ENCODE results near the gene RBSN. TPM values are rescaled to one million over a fixed set of nuclear protein-coding genes. Genes with fewer than 3 reads are reported as not detected.

Gene RBSN
- polyA plus RNA-seq, 3 donors from 2014 or later: 3.6 to 16.3 (median 11.1) TPM

- DNase-seq: peak in 1 of 3 donors; percentile 10
- H3K4me1 Mint-ChIP-seq: peaks cover 26% of the 10 kb centered on the region in 2 donors
These were observed 34.6 kb downstream of the RBSN start for GRCh38 chr3:15064299-15064834.

GRCh38 chr3:15063656-15064286 lies 35.2 kb downstream of the RBSN start:
- H3K4me1 Mint-ChIP-seq: peaks cover 26% of the 10 kb centered on the region in 2 donors
- H3K9me3 Mint-ChIP-seq: no peaks in the 10 kb centered on the region
- DNase-seq: no peak
- H3K27ac Mint-ChIP-seq: peak overlapping the region; percentile 53 to 90 (median 82)
- no peaks in the 10 kb centered on the region for H3K36me3 Mint-ChIP-seq
- no peaks in the 10 kb centered on the region for H3K27me3 Mint-ChIP-seq (ENCODE audit: low read depth in 3 of 3)
- H3K4me3 Mint-ChIP-seq: peak overlapping the region; percentile 91 to 97 (median 96)

More at GRCh38 chr3:15064299-15064834, 34.6 kb downstream of the RBSN start:
- Mint-ChIP-seq H3K27me3 (ENCODE audit: low read depth in 3 of 3) (no peaks in the 10 kb centered on the region), H3K9me3 (no peaks in the 10 kb centered on the region), H3K4me3 (peak overlapping the region; percentile 91 to 97 (median 96)), H3K27ac (peak overlapping the region; percentile 53 to 90 (median 82)), H3K36me3 (no peaks in the 10 kb centered on the region)

GRCh38 chr3:15063238-15063637 lies 35.7 kb downstream of the RBSN start:
- peaks cover 0 to 4% (median 0%) of the 10 kb centered on the region in 3 donors for H3K36me3 Mint-ChIP-seq

DNA sequence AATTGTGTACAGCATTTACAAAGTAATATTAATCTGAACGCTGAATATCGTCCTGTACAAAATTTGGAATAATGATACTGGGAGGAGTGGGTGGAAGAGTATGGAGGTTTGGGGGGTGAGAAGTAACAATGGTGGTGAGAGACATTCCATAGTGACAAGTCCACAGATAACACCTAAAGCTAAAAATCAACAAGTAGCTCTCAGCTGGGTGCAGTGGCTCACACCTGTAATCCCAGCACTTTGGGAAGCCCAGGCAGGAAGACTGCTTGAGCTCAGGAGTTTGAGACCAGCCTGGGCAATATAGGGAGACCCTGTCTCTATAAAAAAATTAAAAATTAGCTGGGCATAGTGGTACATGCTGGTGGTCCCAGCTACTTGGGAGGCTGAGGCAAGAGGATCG lies 38.9 kb downstream of the RBSN start:
- DNase-seq: no peak
- no peak overlapping the region for H3K27ac Mint-ChIP-seq
- peaks cover 3 to 14% (median 8%) of the 10 kb centered on the region in 3 donors for H3K36me3 Mint-ChIP-seq
- no peaks in the 10 kb centered on the region for H3K9me3 Mint-ChIP-seq
- peaks cover 0 to 3% (median 2%) of the 10 kb centered on the region in 3 donors for H3K27me3 Mint-ChIP-seq (ENCODE audit: low read depth in 3 of 3)
- H3K4me3 Mint-ChIP-seq: no peak overlapping the region
- peaks cover 30 to 40% of the 10 kb centered on the region in 2 donors for H3K4me1 Mint-ChIP-seq

More at GRCh38 chr3:15063238-15063637, 35.7 kb downstream of the RBSN start:
- peak overlapping the region in 1 of 6 donors; percentile 71 for H3K27ac Mint-ChIP-seq
- no peak for DNase-seq
- H3K4me1 Mint-ChIP-seq: peaks cover 26% of the 10 kb centered on the region in 2 donors
- peak overlapping the region; percentile 40 to 96 (median 91) for H3K4me3 Mint-ChIP-seq
- H3K9me3 Mint-ChIP-seq: no peaks in the 10 kb centered on the region
- no peaks in the 10 kb centered on the region for H3K27me3 Mint-ChIP-seq (ENCODE audit: low read depth in 3 of 3)

DNA sequence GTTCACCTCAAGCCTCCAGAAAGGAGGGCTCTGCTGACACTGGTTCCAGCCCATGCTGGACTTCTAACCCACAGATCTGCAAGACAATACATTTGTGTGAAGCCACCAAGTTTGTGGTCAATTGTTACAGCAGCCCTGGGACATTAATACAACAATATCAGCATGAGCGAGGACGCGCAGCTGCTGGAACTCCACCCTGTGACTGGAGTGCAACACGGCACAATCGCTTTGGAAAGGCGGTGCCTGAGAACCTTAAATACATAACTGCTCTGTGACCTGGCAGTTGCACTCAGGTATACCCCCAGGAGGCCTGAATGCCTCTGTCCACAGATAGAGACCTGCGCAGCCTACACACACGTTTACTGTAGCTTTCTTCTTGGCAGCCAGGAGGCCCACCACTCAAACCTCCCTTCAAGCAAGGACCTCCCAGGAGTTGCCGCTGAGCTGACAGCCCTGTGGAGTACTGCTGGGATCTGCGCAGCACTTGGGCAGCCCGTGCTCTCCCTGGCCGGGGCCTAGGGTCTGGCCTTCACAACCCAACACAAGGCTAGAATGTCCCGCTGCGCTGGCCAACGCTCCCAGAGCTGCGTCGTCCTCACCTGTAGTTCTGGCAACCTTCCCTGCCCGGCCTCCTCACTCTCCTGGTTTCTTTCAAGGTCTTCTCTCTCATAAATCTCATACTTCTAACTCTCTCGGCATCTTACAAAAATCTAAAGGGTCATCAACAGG lies 42.1 kb downstream of the RBSN start:
- H3K27me3 Mint-ChIP-seq (ENCODE audit: low read depth in 3 of 3): peaks cover 0 to 6% (median 6%) of the 10 kb centered on the region in 3 donors
- H3K27ac Mint-ChIP-seq: peak overlapping the region in 1 of 6 donors; percentile 54
- H3K36me3 Mint-ChIP-seq: peaks cover 3 to 14% (median 12%) of the 10 kb centered on the region in 3 donors
- H3K4me3 Mint-ChIP-seq: peak overlapping the region in 2 of 5 donors; percentile 13 to 17
- H3K4me1 Mint-ChIP-seq: peaks cover 34 to 52% of the 10 kb centered on the region in 2 donors
- no peak for DNase-seq
- no peaks in the 10 kb centered on the region for H3K9me3 Mint-ChIP-seq

GRCh38 chr3:15055019-15055557 lies 43.9 kb downstream of the RBSN start:
- Mint-ChIP-seq H3K27me3 (ENCODE audit: low read depth in 3 of 3) (peaks cover 0 to 7% (median 6%) of the 10 kb centered on the region in 3 donors), H3K36me3 (peaks cover 3 to 14% (median 12%) of the 10 kb centered on the region in 3 donors), H3K27ac (peak overlapping the region; percentile 77 to 89 (median 80))

DNA sequence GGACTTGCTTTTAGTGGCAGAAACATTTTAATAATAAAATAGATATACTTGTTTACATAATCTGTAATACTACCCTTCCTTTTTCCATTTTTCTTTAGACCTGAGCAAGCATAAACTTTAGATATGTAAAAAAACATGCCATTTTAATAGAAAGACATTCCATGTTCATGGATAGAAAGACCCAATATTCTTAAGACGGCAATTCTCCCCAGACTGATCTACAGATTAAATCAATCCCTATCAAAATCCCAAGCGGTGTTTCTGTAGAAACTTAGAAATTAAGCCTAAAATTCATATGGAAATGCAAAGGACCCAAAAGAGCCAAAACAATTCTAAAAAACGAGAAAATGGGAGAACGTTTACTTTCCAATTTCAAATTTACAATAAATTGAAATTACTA lies 45.4 kb downstream of the RBSN start:
- Mint-ChIP-seq H3K27me3 (ENCODE audit: low read depth in 3 of 3) (peaks cover 0 to 7% (median 6%) of the 10 kb centered on the region in 3 donors), H3K4me1 (peaks cover 36 to 55% of the 10 kb centered on the region in 2 donors), H3K27ac (peak overlapping the region in 3 of 6 donors; percentile 3 to 40 (median 28)), H3K36me3 (peaks cover 3 to 12% (median 12%) of the 10 kb centered on the region in 3 donors), H3K9me3 (no peaks in the 10 kb centered on the region), H3K4me3 (no peak overlapping the region)
- no peak for DNase-seq

More at GRCh38 chr3:15055019-15055557, 43.9 kb downstream of the RBSN start:
- peak overlapping the region; percentile 57 to 78 (median 72) for H3K4me3 Mint-ChIP-seq
- H3K4me1 Mint-ChIP-seq: peaks cover 36 to 55% of the 10 kb centered on the region in 2 donors
- peak; percentile 71 to 79 (median 77) for DNase-seq
- H3K9me3 Mint-ChIP-seq: no peaks in the 10 kb centered on the region

DNA sequence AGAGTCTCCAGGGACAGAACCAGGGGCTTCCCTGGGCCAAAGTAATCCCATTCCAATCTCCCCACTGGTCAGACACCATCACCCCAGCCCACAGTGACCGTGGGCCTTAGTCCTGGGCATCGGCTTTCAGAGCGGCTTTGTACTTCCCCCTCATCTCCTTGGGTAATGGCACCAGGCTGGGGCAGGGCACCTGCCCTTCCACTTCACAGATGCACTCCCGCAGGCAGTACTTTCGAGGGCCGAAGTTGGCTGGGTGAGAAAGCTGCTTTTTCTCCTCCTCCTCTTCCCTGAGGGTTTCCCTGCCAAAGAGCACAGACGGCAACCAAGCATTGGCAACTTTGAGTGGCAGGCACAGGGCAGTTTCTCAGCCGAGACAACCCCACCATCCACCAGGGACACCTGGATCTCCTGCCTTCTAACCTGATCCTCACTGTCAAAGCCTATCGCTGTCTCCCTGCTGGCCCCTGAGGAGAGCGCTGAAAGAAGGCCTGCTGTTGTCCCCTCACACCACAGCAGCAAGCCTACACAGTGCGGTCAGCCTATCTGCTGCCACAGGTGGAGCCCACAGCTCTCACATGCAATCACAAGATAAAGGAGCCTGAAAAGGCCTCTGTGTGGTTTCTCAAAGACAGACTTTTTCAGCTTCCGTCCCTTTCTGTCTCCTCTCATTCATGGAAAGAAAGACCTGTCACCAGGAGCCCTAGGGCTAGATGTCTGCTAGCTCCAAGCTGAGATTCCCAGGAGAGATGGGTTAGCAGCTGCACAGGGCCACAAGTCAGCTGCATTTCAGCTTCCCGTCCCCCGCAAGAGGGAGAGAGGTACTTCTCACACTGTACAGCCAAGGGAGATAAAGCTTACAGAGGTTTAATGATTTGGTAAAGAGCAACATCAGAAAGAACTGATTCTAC lies 46.4 kb downstream of the RBSN start:
- no peak for DNase-seq
- Mint-ChIP-seq H3K9me3 (no peaks in the 10 kb centered on the region), H3K27ac (peak overlapping the region in 4 of 6 donors; percentile 5 to 41 (median 38)), H3K36me3 (peaks cover 7 to 12% (median 9%) of the 10 kb centered on the region in 3 donors), H3K27me3 (ENCODE audit: low read depth in 3 of 3) (peaks cover 0 to 7% (median 6%) of the 10 kb centered on the region in 3 donors), H3K4me1 (peaks cover 36 to 55% of the 10 kb centered on the region in 2 donors), H3K4me3 (no peak overlapping the region)

- H3K27ac Mint-ChIP-seq: peak overlapping the region in 1 of 6 donors; percentile 64
- no peak overlapping the region for H3K4me3 Mint-ChIP-seq
These were observed 47.4 kb downstream of the RBSN start for GRCh38 chr3:15051531-15051930.

DNA sequence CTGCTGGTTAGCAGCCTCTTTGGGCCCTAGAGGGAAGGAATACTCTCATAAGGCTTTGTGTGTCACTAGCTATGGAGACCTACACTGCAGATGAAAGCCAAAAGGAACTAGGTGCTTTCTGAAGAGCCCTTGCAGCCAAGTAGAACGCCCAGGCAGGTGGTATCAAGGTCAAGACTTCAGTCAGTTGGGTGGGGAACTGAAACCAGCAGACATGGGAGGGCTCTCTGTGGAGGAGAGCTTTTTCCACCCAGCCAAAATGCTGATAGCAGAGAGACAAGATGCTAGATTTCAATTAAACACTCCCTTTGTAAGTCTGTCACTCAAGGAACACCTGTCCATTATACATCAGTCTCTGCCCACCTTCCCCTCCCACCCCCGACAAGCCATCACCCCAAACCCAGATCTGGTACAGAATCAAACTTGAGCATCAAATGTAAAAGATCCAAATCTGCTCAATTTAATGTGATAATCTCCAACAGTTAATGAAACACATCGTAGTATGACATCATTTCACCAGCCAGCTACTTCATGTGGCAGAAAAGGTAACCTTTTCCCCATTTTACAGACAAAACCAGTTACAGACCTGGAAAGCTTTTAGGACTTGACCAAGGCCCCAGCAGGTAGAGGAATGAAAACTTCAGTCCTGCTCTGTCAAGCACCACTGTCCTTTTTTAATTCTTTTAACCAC lies 48.4 kb downstream of the RBSN start:
- Mint-ChIP-seq H3K4me3 (no peak overlapping the region), H3K4me1 (peaks cover 28 to 40% of the 10 kb centered on the region in 2 donors), H3K27me3 (ENCODE audit: low read depth in 3 of 3) (peaks cover 0 to 7% (median 6%) of the 10 kb centered on the region in 3 donors), H3K27ac (peak overlapping the region in 4 of 6 donors; percentile 7 to 62 (median 60)), H3K36me3 (peaks cover 3 to 16% (median 13%) of the 10 kb centered on the region in 3 donors), H3K9me3 (no peaks in the 10 kb centered on the region)
- no peak for DNase-seq

More at GRCh38 chr3:15051531-15051930, 47.4 kb downstream of the RBSN start:
- Mint-ChIP-seq H3K36me3 (peaks cover 3 to 13% (median 12%) of the 10 kb centered on the region in 3 donors), H3K9me3 (no peaks in the 10 kb centered on the region), H3K27me3 (ENCODE audit: low read depth in 3 of 3) (peaks cover 0 to 7% (median 6%) of the 10 kb centered on the region in 3 donors), H3K4me1 (peaks cover 31 to 49% of the 10 kb centered on the region in 2 donors)
- peak in 2 of 3 donors; percentile 14 to 20 for DNase-seq

- Mint-ChIP-seq H3K9me3 (no peaks in the 10 kb centered on the region), H3K27me3 (ENCODE audit: low read depth in 3 of 3) (peaks cover 0 to 3% (median 1%) of the 10 kb centered on the region in 3 donors), H3K4me1 (peaks cover 19 to 30% of the 10 kb centered on the region in 2 donors), H3K4me3 (no peak overlapping the region), H3K27ac (peak overlapping the region in 2 of 6 donors; percentile 23 to 61), H3K36me3 (peaks cover 3 to 12% (median 9%) of the 10 kb centered on the region in 3 donors)
- DNase-seq: no peak
These were observed 49.4 kb downstream of the RBSN start for GRCh38 chr3:15049584-15049983.

GRCh38 chr3:15045667-15046066 lies 53.3 kb downstream of the RBSN start:
- H3K36me3 Mint-ChIP-seq: peaks cover 5 to 26% (median 17%) of the 10 kb centered on the region in 3 donors
- no peak overlapping the region for H3K4me3 Mint-ChIP-seq
- H3K4me1 Mint-ChIP-seq: peaks cover 1 to 6% of the 10 kb centered on the region in 2 donors
- DNase-seq: no peak
- H3K9me3 Mint-ChIP-seq: no peaks in the 10 kb centered on the region
- peak overlapping the region in 2 of 6 donors; percentile 9 to 48 for H3K27ac Mint-ChIP-seq
- H3K27me3 Mint-ChIP-seq (ENCODE audit: low read depth in 3 of 3): peaks cover 0 to 1% (median 0%) of the 10 kb centered on the region in 3 donors

All from immature natural killer cell (primary cell).